ENCODE measurements around the gene LSAMP. TPM values are rescaled to one million over a fixed set of nuclear protein-coding genes. Genes with fewer than 3 reads are reported as not detected.

The LSAMP gene
- total RNA-seq, 1 experiment from 2014 or later = 0.90 TPM

- no peak overlapping the region for H4K91ac ChIP-seq (ENCODE audit: insufficient read length, low read depth, low read length)
- H2BK20ac ChIP-seq (ENCODE audit: low read depth, low read length, poor library complexity, severe bottlenecking) = no peak overlapping the region
- no peaks in the 10 kb centered on the region for H4K20me1 ChIP-seq (ENCODE audit: control insufficient read depth, insufficient read depth, insufficient read length)
- WGBS (ENCODE audit: extremely low coverage, insufficient read length, low lambda C conversion rate) = no CpG with 5 or more reads among the region's 2 CpGs
- H3K9ac ChIP-seq (ENCODE audit: extremely low read depth, insufficient read length, low read length) = no peak overlapping the region
- H2BK5ac ChIP-seq (ENCODE audit: insufficient read length, low read length) = no peak overlapping the region
- H3K4me1 ChIP-seq (ENCODE audit: insufficient read depth, low read length) = no peaks in the 10 kb centered on the region
- Mint-ChIP-seq H3K36me3 (ENCODE audit: insufficient read depth in 1 of 3, low read depth in 3 of 3) (no peaks in the 10 kb centered on the region), H3K9me3 (no peaks in the 10 kb centered on the region), H3K4me1 (no peaks in the 10 kb centered on the region), H3K27ac (no peak overlapping the region), H3K27me3 (ENCODE audit: low read depth) (no peaks in the 10 kb centered on the region), H3K4me3 (no peak overlapping the region)
- H3K14ac ChIP-seq (ENCODE audit: insufficient read depth, low read length) = no peak overlapping the region
- no peaks in the 10 kb centered on the region for H3K79me2 ChIP-seq (ENCODE audit: insufficient read depth, low read length)
- H3T11ph ChIP-seq (ENCODE audit: low read length) = no peak overlapping the region
- no peak overlapping the region for H3K18ac ChIP-seq (ENCODE audit: insufficient read length, low read depth, low read length)
- H3K9me3 ChIP-seq (ENCODE audit: control insufficient read depth, low read depth, low read length) = no peaks in the 10 kb centered on the region
- H3K4me2 ChIP-seq (ENCODE audit: insufficient read depth, insufficient read length, low read length) = no peak overlapping the region
- no peak overlapping the region for H2AFZ ChIP-seq (ENCODE audit: low read length)
- no peak overlapping the region for H4K5ac ChIP-seq (ENCODE audit: insufficient read length, low read depth, low read length)
- no peak overlapping the region for H3K23ac ChIP-seq (ENCODE audit: insufficient read length, low read depth, low read length)
- TF ChIP-seq CTCF (conservative IDR thresholded peaks at IDR 0.05) = no peak
- no peak overlapping the region for H3K4ac ChIP-seq (ENCODE audit: low read depth, low read length)
- H2BK120ac ChIP-seq (ENCODE audit: low read depth, low read length, poor library complexity, severe bottlenecking) = no peak overlapping the region
- no peak overlapping the region for H3K27ac ChIP-seq (ENCODE audit: insufficient read length, low read depth, low read length)
- no peak overlapping the region for H4K8ac ChIP-seq (replicated peaks; ENCODE audit: insufficient read length, low read depth, low read length)
- no peak overlapping the region for H2AK5ac ChIP-seq (ENCODE audit: insufficient read length, low read length)
- H2BK15ac ChIP-seq (ENCODE audit: low read depth, low read length) = no peak overlapping the region
- H3K27me3 ChIP-seq (ENCODE audit: insufficient read depth, low read length) = no peaks in the 10 kb centered on the region
- DNase-seq = no peak
- no peaks in the 10 kb centered on the region for H3K23me2 ChIP-seq (ENCODE audit: insufficient read length, low read depth, low read length, poor library complexity, severe bottlenecking)
- H3K79me1 ChIP-seq (ENCODE audit: insufficient read depth, low read depth, low read length, poor library complexity, severe bottlenecking) = no peaks in the 10 kb centered on the region
- no peak overlapping the region for H2BK12ac ChIP-seq (ENCODE audit: insufficient read length, low read depth, low read length)
- no peak overlapping the region for H3K56ac ChIP-seq (ENCODE audit: insufficient read length, low read depth, low read length)
Measured at GRCh38 chr3:115905871-115906270, 539.4 kb downstream of the LSAMP start.
